ENCODE measurements around the gene USF2.

DNA sequence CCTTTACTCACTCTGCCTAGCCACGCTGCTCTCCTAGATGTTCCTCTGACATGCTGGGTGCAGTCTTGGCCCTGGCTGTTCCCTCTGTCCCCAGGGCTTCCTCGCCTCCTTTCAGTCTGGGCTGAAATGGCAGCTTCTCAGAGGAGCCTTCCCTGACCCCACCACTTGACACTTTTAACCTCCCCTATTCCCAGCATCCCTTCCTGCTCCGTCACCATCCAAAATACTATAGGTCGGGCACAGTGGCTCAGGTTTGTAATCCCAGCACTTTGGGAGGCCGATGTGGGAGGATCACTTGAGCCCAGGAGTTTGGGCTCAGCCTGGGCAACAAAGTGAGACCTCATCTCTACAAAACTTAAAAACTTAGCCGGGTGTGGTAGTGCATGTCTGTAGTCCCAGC lies 42.8 kb upstream of the USF2 start:
- TF ChIP-seq EZH2 (IDR thresholded peaks at IDR 0.05; ENCODE audit: borderline replicate concordance, control insufficient read depth, low read depth, low read length) (no peak), SUZ12 (IDR thresholded peaks at IDR 0.05; ENCODE audit: unreplicated experiment) (no peak), ATF7 (IDR thresholded peaks at IDR 0.05; ENCODE audit: low read depth) (no peak), IKZF2 (IDR thresholded peaks at IDR 0.05) (no peak), NFYA (IDR thresholded peaks at IDR 0.05; ENCODE audit: borderline replicate concordance, low read depth, low read length) (no peak), FOXK2 (IDR thresholded peaks at IDR 0.05) (no peak), ASH2L (IDR thresholded peaks at IDR 0.05; ENCODE audit: borderline replicate concordance, low read depth) (no peak), MEF2B (IDR thresholded peaks at IDR 0.05; ENCODE audit: partially characterized antibody, poor library complexity, severe bottlenecking) (no peak)
- TF ChIP-seq, protein P1, sequence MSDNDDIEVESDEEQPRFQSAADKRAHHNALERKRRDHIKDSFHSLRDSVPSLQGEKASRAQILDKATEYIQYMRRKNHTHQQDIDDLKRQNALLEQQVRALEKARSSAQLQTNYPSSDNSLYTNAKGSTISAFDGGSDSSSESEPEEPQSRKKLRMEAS (IDR thresholded peaks at IDR 0.05; ENCODE audit: low read depth, low read length), result no peak
- TF ChIP-seq, protein P2, sequence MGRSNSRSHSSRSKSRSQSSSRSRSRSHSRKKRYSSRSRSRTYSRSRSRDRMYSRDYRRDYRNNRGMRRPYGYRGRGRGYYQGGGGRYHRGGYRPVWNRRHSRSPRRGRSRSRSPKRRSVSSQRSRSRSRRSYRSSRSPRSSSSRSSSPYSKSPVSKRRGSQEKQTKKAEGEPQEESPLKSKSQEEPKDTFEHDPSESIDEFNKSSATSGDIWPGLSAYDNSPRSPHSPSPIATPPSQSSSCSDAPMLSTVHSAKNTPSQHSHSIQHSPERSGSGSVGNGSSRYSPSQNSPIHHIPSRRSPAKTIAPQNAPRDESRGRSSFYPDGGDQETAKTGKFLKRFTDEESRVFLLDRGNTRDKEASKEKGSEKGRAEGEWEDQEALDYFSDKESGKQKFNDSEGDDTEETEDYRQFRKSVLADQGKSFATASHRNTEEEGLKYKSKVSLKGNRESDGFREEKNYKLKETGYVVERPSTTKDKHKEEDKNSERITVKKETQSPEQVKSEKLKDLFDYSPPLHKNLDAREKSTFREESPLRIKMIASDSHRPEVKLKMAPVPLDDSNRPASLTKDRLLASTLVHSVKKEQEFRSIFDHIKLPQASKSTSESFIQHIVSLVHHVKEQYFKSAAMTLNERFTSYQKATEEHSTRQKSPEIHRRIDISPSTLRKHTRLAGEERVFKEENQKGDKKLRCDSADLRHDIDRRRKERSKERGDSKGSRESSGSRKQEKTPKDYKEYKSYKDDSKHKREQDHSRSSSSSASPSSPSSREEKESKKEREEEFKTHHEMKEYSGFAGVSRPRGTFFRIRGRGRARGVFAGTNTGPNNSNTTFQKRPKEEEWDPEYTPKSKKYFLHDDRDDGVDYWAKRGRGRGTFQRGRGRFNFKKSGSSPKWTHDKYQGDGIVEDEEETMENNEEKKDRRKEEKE (IDR thresholded peaks at IDR 0.05), result no peak
- TF ChIP-seq, protein P3, sequence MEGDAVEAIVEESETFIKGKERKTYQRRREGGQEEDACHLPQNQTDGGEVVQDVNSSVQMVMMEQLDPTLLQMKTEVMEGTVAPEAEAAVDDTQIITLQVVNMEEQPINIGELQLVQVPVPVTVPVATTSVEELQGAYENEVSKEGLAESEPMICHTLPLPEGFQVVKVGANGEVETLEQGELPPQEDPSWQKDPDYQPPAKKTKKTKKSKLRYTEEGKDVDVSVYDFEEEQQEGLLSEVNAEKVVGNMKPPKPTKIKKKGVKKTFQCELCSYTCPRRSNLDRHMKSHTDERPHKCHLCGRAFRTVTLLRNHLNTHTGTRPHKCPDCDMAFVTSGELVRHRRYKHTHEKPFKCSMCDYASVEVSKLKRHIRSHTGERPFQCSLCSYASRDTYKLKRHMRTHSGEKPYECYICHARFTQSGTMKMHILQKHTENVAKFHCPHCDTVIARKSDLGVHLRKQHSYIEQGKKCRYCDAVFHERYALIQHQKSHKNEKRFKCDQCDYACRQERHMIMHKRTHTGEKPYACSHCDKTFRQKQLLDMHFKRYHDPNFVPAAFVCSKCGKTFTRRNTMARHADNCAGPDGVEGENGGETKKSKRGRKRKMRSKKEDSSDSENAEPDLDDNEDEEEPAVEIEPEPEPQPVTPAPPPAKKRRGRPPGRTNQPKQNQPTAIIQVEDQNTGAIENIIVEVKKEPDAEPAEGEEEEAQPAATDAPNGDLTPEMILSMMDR (IDR thresholded peaks at IDR 0.05 in 2 of 3, conservative IDR thresholded peaks at IDR 0.05 in 1 of 3; ENCODE audit: control insufficient read depth in 2 of 3, extremely low read depth in 1 of 3, insufficient read depth in 1 of 3, low read depth in 3 of 3, low read length in 3 of 3), result no peak
- TF ChIP-seq, protein P4, sequence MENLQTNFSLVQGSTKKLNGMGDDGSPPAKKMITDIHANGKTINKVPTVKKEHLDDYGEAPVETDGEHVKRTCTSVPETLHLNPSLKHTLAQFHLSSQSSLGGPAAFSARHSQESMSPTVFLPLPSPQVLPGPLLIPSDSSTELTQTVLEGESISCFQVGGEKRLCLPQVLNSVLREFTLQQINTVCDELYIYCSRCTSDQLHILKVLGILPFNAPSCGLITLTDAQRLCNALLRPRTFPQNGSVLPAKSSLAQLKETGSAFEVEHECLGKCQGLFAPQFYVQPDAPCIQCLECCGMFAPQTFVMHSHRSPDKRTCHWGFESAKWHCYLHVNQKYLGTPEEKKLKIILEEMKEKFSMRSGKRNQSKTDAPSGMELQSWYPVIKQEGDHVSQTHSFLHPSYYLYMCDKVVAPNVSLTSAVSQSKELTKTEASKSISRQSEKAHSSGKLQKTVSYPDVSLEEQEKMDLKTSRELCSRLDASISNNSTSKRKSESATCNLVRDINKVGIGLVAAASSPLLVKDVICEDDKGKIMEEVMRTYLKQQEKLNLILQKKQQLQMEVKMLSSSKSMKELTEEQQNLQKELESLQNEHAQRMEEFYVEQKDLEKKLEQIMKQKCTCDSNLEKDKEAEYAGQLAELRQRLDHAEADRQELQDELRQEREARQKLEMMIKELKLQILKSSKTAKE (IDR thresholded peaks at IDR 0.05; ENCODE audit: low read depth, poor library complexity, severe bottlenecking), result no peak
